OCI-LY1 (cell line): ENCODE results near the gene HTR1D.
A peak's percentile ranks its signal among the peaks of the same experiment; 100 is the strongest.

ENCODE experiments used
- H2AFZ ChIP-seq: fragments of 200-600 bp; sonication (generic), shearing (Covaris generic); 2 replicates; pipeline ENCODE4 v1.6.0; 2014; ENCODE audit warnings: antibody characterized with exemption, mild to moderate bottlenecking, low read length
- H3F3A ChIP-seq: fragments of 200-600 bp; sonication (generic), shearing (Covaris generic); 2 replicates; pipeline ENCODE4 v1.6.0; 2014; ENCODE audit warnings: mild to moderate bottlenecking, antibody characterized with exemption, low read length, moderate library complexity; ENCODE audit not compliant: insufficient read depth
- H3K27ac ChIP-seq: fragments of 200-600 bp; sonication (generic); 2 replicates; pipeline ENCODE4 v1.5.1; 2014; ENCODE audit warnings: low read length, mixed run types, mild to moderate bottlenecking, low read depth; ENCODE audit not compliant: poor library complexity, severe bottlenecking
- H3K27me3 ChIP-seq: fragments of 200-600 bp; sonication (generic); 2 replicates; pipeline ENCODE4 v1.6.0; 2014; ENCODE audit warnings: antibody characterized with exemption, mild to moderate bottlenecking, low read length, moderate library complexity; ENCODE audit not compliant: insufficient read depth
- H3K36me3 ChIP-seq: fragments of 200-600 bp; sonication (generic); 2 replicates; pipeline ENCODE4 v1.6.1; 2014; ENCODE audit warnings: mild to moderate bottlenecking, antibody characterized with exemption, low read length, moderate library complexity, mixed read lengths; ENCODE audit not compliant: insufficient read depth
- H3K4me1 ChIP-seq: fragments of 200-600 bp; sonication (generic); 2 replicates; pipeline ENCODE4 v1.5.1; 2014; ENCODE audit warnings: mild to moderate bottlenecking, low read length, moderate library complexity; ENCODE audit not compliant: insufficient read depth, severe bottlenecking
- H3K4me2 ChIP-seq: fragments of 200-600 bp; sonication (generic), shearing (Covaris generic); 2 replicates; pipeline ENCODE4 v1.6.1; 2014; ENCODE audit warnings: low read length
- H3K4me3 ChIP-seq: fragments of 200-600 bp; sonication (generic); 2 replicates; pipeline ENCODE4 v1.5.1; 2014; ENCODE audit warnings: low read length, low read depth, mild to moderate bottlenecking, mixed read lengths; ENCODE audit not compliant: poor library complexity, severe bottlenecking
- H3K79me2 ChIP-seq: fragments of 200-600 bp; shearing (Covaris generic); 2 replicates; pipeline ENCODE4 v1.6.1; 2016; ENCODE audit warnings: mixed run types, low read length, mixed read lengths; ENCODE audit not compliant: insufficient read depth
- H3K9ac ChIP-seq: fragments of 200-600 bp; sonication (generic), shearing (Covaris generic); 2 replicates; pipeline ENCODE4 v1.6.1; 2014; ENCODE audit warnings: mild to moderate bottlenecking, low read length, mixed read lengths
- H3K9me2 ChIP-seq: fragments of 200-600 bp; sonication (generic), shearing (Covaris generic); 2 replicates; pipeline ENCODE4 v1.6.1; 2014; ENCODE audit warnings: low read depth, mild to moderate bottlenecking, low read length, mixed read lengths
- H3K9me3 ChIP-seq: fragments of 200-600 bp; shearing (Covaris generic); 2 replicates; pipeline ENCODE4 v1.6.1; 2014; ENCODE audit warnings: low read length, mixed read lengths
- H4K20me1 ChIP-seq: fragments of 200-600 bp; sonication (generic), shearing (Covaris generic); 2 replicates; pipeline ENCODE4 v1.6.0; 2016; ENCODE audit warnings: mild to moderate bottlenecking, low read length; ENCODE audit not compliant: insufficient read depth
- EZH2 ChIP-seq: fragments of 200-600 bp; sonication (generic), shearing (Covaris generic); IDR thresholded peaks from 2 replicates; pipeline ENCODE4 v1.8.0; 2017; ENCODE audit warnings: borderline replicate concordance, mixed run types, mild to moderate bottlenecking, antibody characterized with exemption, low read length, moderate library complexity, mixed read lengths
- TF ChIP-seq, protein P1 (sequence below): fragments of 200-600 bp; sonication (generic), shearing (Covaris generic); IDR thresholded peaks from 2 replicates; pipeline ENCODE4 v1.5.1; 2017; ENCODE audit warnings: mild to moderate bottlenecking, antibody characterized with exemption, low read length, moderate library complexity, mixed read lengths

Gene HTR1D

DNA sequence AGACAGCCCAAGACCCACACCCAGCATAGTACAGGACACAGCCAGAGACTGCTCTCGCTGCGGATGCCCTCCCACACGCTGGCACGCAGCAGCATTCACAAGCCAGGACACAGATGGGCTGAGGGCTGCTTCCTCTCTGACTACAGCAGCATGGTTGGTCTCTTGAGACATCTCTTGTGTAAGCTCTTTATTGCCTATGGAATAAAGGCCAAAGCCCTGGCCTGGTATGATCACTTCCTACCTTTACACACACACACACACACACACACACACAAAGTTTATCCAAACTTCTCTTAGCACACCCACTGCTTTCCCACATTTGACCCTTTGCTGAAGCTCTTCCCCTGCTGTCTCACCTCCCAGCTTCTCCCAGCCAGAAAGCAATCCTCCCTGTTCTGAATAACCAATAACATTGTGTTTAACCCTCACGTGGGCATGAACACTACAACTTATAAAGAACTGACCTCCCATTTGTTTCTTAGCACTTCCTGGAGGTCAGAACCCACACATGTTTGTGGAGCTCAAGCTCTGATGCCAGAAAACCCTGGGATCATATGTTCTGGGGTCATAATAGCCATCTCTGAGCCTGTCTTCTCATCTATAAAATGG lies 47.5 kb downstream of the HTR1D start:
- Histone ChIP-seq H3K4me2 (no peak overlapping the region), H3K79me2 (no peaks in the 10 kb centered on the region), H3K9me2 (no peaks in the 10 kb centered on the region), H2AFZ (no peak overlapping the region), H3K36me3 (no peaks in the 10 kb centered on the region), H3F3A (no peaks in the 10 kb centered on the region), H3K27ac (no peak overlapping the region), H3K4me1 (peaks cover 4% of the 10 kb centered on the region), H3K9me3 (no peaks in the 10 kb centered on the region), H3K4me3 (no peak overlapping the region), H4K20me1 (no peaks in the 10 kb centered on the region), H3K9ac (no peak overlapping the region), H3K27me3 (no peaks in the 10 kb centered on the region)
- TF ChIP-seq EZH2: no peak
- TF ChIP-seq, protein P1, sequence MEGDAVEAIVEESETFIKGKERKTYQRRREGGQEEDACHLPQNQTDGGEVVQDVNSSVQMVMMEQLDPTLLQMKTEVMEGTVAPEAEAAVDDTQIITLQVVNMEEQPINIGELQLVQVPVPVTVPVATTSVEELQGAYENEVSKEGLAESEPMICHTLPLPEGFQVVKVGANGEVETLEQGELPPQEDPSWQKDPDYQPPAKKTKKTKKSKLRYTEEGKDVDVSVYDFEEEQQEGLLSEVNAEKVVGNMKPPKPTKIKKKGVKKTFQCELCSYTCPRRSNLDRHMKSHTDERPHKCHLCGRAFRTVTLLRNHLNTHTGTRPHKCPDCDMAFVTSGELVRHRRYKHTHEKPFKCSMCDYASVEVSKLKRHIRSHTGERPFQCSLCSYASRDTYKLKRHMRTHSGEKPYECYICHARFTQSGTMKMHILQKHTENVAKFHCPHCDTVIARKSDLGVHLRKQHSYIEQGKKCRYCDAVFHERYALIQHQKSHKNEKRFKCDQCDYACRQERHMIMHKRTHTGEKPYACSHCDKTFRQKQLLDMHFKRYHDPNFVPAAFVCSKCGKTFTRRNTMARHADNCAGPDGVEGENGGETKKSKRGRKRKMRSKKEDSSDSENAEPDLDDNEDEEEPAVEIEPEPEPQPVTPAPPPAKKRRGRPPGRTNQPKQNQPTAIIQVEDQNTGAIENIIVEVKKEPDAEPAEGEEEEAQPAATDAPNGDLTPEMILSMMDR: no peak

DNA sequence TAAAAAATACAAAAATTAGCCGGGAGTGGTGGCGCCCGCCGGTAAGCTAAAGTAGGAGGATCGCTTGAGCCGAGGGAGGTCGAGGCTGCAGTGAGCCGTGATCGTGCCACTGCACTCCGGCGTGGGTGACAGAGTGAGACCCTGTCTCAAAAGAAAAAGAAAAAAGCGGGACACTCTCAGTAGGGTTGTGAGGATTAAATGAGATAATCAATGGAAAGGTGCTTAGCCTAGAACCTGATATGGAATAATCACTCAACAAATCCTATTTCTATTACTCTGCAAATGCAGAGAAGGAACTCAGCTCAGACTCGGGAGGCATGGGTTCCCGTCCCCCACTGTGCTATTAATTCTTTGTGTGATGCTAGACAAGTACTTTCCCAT lies 48.1 kb downstream of the HTR1D start:
- no peaks in the 10 kb centered on the region for H3K9me2 ChIP-seq
- no peaks in the 10 kb centered on the region for H4K20me1 ChIP-seq
- peaks cover 4% of the 10 kb centered on the region for H3K4me1 ChIP-seq
- H3F3A ChIP-seq: no peaks in the 10 kb centered on the region
- no peaks in the 10 kb centered on the region for H3K9me3 ChIP-seq
- no peaks in the 10 kb centered on the region for H3K27me3 ChIP-seq
- TF ChIP-seq EZH2: no peak
- TF ChIP-seq, protein P1: no peak
- no peak overlapping the region for H2AFZ ChIP-seq
- no peak overlapping the region for H3K4me3 ChIP-seq
- no peak overlapping the region for H3K4me2 ChIP-seq
- H3K27ac ChIP-seq: no peak overlapping the region
- H3K9ac ChIP-seq: no peak overlapping the region
- no peaks in the 10 kb centered on the region for H3K79me2 ChIP-seq
- no peaks in the 10 kb centered on the region for H3K36me3 ChIP-seq

DNA sequence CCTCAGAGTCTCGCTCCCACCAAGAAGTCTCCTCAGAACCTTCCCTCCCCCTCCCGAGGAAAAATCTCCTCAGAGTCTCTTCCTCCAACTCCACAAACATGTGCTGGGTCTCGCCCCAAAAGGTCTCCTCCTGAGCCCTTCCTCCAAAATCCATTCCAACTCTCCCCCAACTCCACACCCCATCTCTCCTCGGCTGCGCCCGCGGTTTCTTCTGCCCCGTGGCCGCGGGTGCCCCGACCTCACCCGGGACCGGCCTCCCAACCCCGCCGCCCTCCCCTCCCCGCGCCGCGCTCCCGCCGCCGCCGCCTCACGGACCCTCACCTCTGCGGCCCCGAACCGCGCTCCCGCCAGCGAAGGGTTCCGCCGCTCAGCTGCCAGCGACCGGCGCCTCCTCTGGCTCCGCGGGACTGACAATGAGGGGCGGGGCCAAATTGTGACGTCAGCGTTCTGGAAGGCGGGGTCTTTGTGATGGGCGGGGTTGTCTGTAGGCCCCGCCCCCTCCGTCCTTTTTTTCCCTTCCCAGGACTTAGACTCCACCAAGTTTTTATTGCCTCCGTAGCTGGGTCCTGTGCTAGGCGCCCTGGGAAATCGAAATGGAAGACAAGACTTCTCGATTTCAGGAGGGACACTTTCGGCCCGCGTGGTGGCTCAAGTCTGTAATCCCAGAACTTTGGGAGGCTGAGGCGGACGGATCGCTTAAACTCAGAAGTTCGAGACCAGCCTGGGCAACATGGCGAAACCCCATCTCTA lies 48.7 kb downstream of the HTR1D start, which contains the start of gene LUZP1:
TSS of gene LUZP1 (minus strand) at position 412 of the 750 bp plus-strand sequence.
- H3K27me3 ChIP-seq: no peaks in the 10 kb centered on the region
- no peak for TF ChIP-seq EZH2
- TF ChIP-seq, protein P1: no peak; the same call in 1 of the 2 replicates
- H3K9me2 ChIP-seq: no peaks in the 10 kb centered on the region
- peak within 1 kb of the TSS; percentile 95 for H3K4me3 ChIP-seq
- no peaks in the 10 kb centered on the region for H3K36me3 ChIP-seq
- H4K20me1 ChIP-seq: no peaks in the 10 kb centered on the region
- no peak within 1 kb of the TSS for H3K27ac ChIP-seq
- peak within 1 kb of the TSS; percentile 78 for H3K9ac ChIP-seq
- H2AFZ ChIP-seq: peak within 1 kb of the TSS; percentile 81; the same call in 1 of the 2 replicates
- peaks cover 4% of the 10 kb centered on the region for H3K4me1 ChIP-seq
- H3F3A ChIP-seq: no peaks in the 10 kb centered on the region
- no peaks in the 10 kb centered on the region for H3K9me3 ChIP-seq
- H3K4me2 ChIP-seq: peak within 1 kb of the TSS; percentile 80
- no peaks in the 10 kb centered on the region for H3K79me2 ChIP-seq
